Neural cell (in vitro differentiated cells): ENCODE results near the gene MYL12A. TPM values are rescaled to one million over a fixed set of nuclear protein-coding genes. Genes with fewer than 3 reads are reported as not detected.

Source experiments
- H2AFZ ChIP-seq: fragments of 200-600, 300-800 bp; sonication (generic), shearing (Covaris generic); 2 replicates; pipeline ENCODE4 v1.6.0; 2014; ENCODE audit warnings: low read depth, mild to moderate bottlenecking, antibody characterized with exemption, low read length, moderate library complexity
- H3F3A ChIP-seq: fragments of 200-600 bp; shearing (Covaris generic); 2 replicates; pipeline ENCODE4 v1.6.1; 2016; ENCODE audit warnings: mild to moderate bottlenecking, moderate library complexity, mixed read lengths, antibody characterized with exemption, low read length; ENCODE audit not compliant: insufficient read depth, poor library complexity, severe bottlenecking
- H3K27ac ChIP-seq: fragments of 200-600, 300-800 bp; sonication (generic), shearing (Covaris generic); 2 replicates; pipeline ENCODE4 v1.5.1; 2014; ENCODE audit warnings: mild to moderate bottlenecking, low read length, moderate library complexity
- H3K27me3 ChIP-seq: fragments of 300-800, 200-600 bp; sonication (generic), shearing (Covaris generic); 2 replicates; pipeline ENCODE4 v1.6.0; 2014; ENCODE audit warnings: mild to moderate bottlenecking, low read depth, low read length, moderate library complexity; ENCODE audit not compliant: insufficient read depth
- H3K36me3 ChIP-seq: fragments of 300-800, 200-600 bp; sonication (generic), shearing (Covaris generic); 2 replicates; pipeline ENCODE4 v1.5.1; 2014; ENCODE audit warnings: mild to moderate bottlenecking, antibody characterized with exemption, low read length, moderate library complexity; ENCODE audit not compliant: insufficient read depth
- H3K4me2 ChIP-seq: fragments of 300-800, 200-600 bp; sonication (generic), shearing (Covaris generic); 2 replicates; pipeline ENCODE4 v1.6.0; 2014; ENCODE audit warnings: mild to moderate bottlenecking, low read length
- H3K4me3 ChIP-seq: fragments of 300-800, 200-600 bp; sonication (generic), shearing (Covaris generic); 2 replicates; pipeline ENCODE4 v1.5.1; 2014; ENCODE audit warnings: mild to moderate bottlenecking, low read length, moderate library complexity
- H3K79me2 ChIP-seq: fragments of 200-600 bp; shearing (Covaris generic); replicated peaks from 2 replicates; pipeline ENCODE4 v1.6.0; 2014; ENCODE audit warnings: mild to moderate bottlenecking, low read length, moderate library complexity; ENCODE audit not compliant: insufficient read depth
- H3K9ac ChIP-seq: fragments of 300-800, 200-600 bp; sonication (generic), shearing (Covaris generic); 2 replicates; pipeline ENCODE4 v1.6.1; 2016; ENCODE audit warnings: mild to moderate bottlenecking, low read length, mixed read lengths
- H3K9me2 ChIP-seq: fragments of 200-600 bp; shearing (Covaris generic); 2 replicates; pipeline ENCODE4 v1.6.1; 2016; ENCODE audit warnings: mild to moderate bottlenecking, low read length, mixed read lengths; ENCODE audit not compliant: insufficient read depth
- H3K9me3 ChIP-seq: fragments of 200-600, 300-800 bp; sonication (generic), shearing (Covaris generic); 2 replicates; pipeline ENCODE4 v1.6.1; 2016; ENCODE audit warnings: mild to moderate bottlenecking, mixed run types, low read length, moderate library complexity, mixed read lengths
- H4K20me1 ChIP-seq: fragments of 200-600 bp; shearing (Covaris generic); 2 replicates; pipeline ENCODE4 v1.6.1; 2016; ENCODE audit warnings: mild to moderate bottlenecking, mixed run types; ENCODE audit not compliant: insufficient read depth
- CTCF ChIP-seq: fragments of 450-650 bp; IDR thresholded peaks from 2 replicates; pipeline ENCODE4 v1.5.1; 2014; ENCODE audit warnings: antibody characterized with exemption, mild to moderate bottlenecking, moderate library complexity; ENCODE audit not compliant: poor library complexity, severe bottlenecking
- EP300 ChIP-seq: fragments of 450-650 bp; conservative IDR thresholded peaks from 2 replicates; pipeline ENCODE4 v1.6.1; 2014; ENCODE audit warnings: antibody characterized with exemption, mild to moderate bottlenecking, moderate library complexity; ENCODE audit not compliant: poor library complexity, severe bottlenecking
- EZH2 ChIP-seq: fragments of 200-600, 300-800 bp; shearing (Covaris generic), sonication (generic); IDR thresholded peaks from 2 replicates; pipeline ENCODE4 v1.6.1; 2014; ENCODE audit warnings: antibody characterized with exemption, low read length, borderline replicate concordance, mild to moderate bottlenecking; ENCODE audit not compliant: insufficient read depth, poor library complexity, severe bottlenecking
- MXI1 ChIP-seq: fragments of 450-650 bp; conservative IDR thresholded peaks from 2 replicates; pipeline ENCODE4 v1.6.1; 2014; ENCODE audit warnings: antibody characterized with exemption, mild to moderate bottlenecking; ENCODE audit not compliant: poor library complexity, severe bottlenecking
- POLR2AphosphoS5 ChIP-seq: IDR thresholded peaks from 2 replicates; pipeline ENCODE4 v1.6.1; 2012
- RAD21 ChIP-seq: fragments of 450-650 bp; conservative IDR thresholded peaks from 2 replicates; pipeline ENCODE4 v1.6.1; 2014; ENCODE audit warnings: antibody characterized with exemption, mild to moderate bottlenecking, moderate library complexity
- REST ChIP-seq: IDR thresholded peaks from 2 replicates; pipeline ENCODE4 v1.6.1; 2012; ENCODE audit warnings: borderline replicate concordance
- SMC3 ChIP-seq: fragments of 450-650 bp; conservative IDR thresholded peaks from 2 replicates; pipeline ENCODE4 v1.6.1; 2014; ENCODE audit warnings: antibody characterized with exemption, mild to moderate bottlenecking, moderate library complexity; ENCODE audit not compliant: poor library complexity
- TAF1 ChIP-seq: IDR thresholded peaks from 2 replicates; pipeline ENCODE4 v1.6.1; 2012; ENCODE audit warnings: low read depth
- polyA plus RNA-seq: library from polyadenylated mRNA; depleted of rRNA; stranded (reverse); fragments of >200 nt; gene quantifications from 2 replicates; pipeline ENCODE4 v1.2.3, GENCODE V29; 2014

MYL12A gene
- polyA plus RNA-seq, 1 donor from 2014 or later: 62.7 TPM

- peaks cover 37% of the 10 kb centered on the region for H3K79me2 ChIP-seq
- no peaks in the 10 kb centered on the region for H3K9me2 ChIP-seq
- peak overlapping the region; percentile 91 for H3K9ac ChIP-seq
- peak overlapping the region; percentile 93 for H3K4me3 ChIP-seq
- peak overlapping the region; percentile 98 for H2AFZ ChIP-seq
- peaks cover 4% of the 10 kb centered on the region for H4K20me1 ChIP-seq
- peak overlapping the region; percentile 76 for H3K4me2 ChIP-seq
- TF ChIP-seq EP300: no peak
- no peak for TF ChIP-seq CTCF
- no peak for TF ChIP-seq EZH2
- no peak for TF ChIP-seq REST
- TF ChIP-seq MXI1: no peak
- no peak for TF ChIP-seq SMC3
- no peak for TF ChIP-seq RAD21
- TF ChIP-seq TAF1: no peak
- no peak for TF ChIP-seq POLR2AphosphoS5
- H3K9me3 ChIP-seq: no peaks in the 10 kb centered on the region
- H3K36me3 ChIP-seq: no peaks in the 10 kb centered on the region
- no peaks in the 10 kb centered on the region for H3K27me3 ChIP-seq
- H3K27ac ChIP-seq: peak overlapping the region; percentile 81
- no peaks in the 10 kb centered on the region for H3F3A ChIP-seq
Observed at GRCh38 chr18:3260995-3261372, 13.4 kb downstream of the MYL12A start.

GRCh38 chr18:3261373-3262233 lies 14.0 kb downstream of the MYL12A start, which contains the start of gene MYL12B:
TSS of gene MYL12B (plus strand) at chr18:3262133. CDS start at chr18:3272899, 10,766 bp downstream.
- Histone ChIP-seq H3F3A (no peaks in the 10 kb centered on the region), H3K36me3 (no peaks in the 10 kb centered on the region), H3K9ac (peak within 1 kb of the TSS; percentile 91), H3K9me2 (no peaks in the 10 kb centered on the region), H3K27ac (peak within 1 kb of the TSS; percentile 81), H3K9me3 (no peaks in the 10 kb centered on the region), H3K4me2 (peak within 1 kb of the TSS; percentile 86), H3K27me3 (no peaks in the 10 kb centered on the region), H3K4me3 (peak within 1 kb of the TSS; percentile 93), H4K20me1 (peaks cover 4% of the 10 kb centered on the region), H2AFZ (peak within 1 kb of the TSS; percentile 98), H3K79me2 (peaks cover 43% of the 10 kb centered on the region)
- TF ChIP-seq EP300 (peak; percentile 71), CTCF (peak; percentile 40), MXI1 (peak; percentile 54), REST (peak; percentile 49), SMC3 (peak; percentile 32), POLR2AphosphoS5 (peak; percentile 90), TAF1 (peak; percentile 57), RAD21 (no peak), EZH2 (no peak)
